Skeletal muscle satellite cell (primary cell): Measurements from ENCODE around the gene ATXN7.

Experiments
- H3K27me3 ChIP-seq: 2 replicates; pipeline ENCODE4 v1.7.0; 2013; ENCODE audit warnings: low read length; ENCODE audit not compliant: control insufficient read depth, insufficient read depth
- H3K36me3 ChIP-seq: 2 replicates; pipeline ENCODE4 v1.7.0; 2013; ENCODE audit warnings: mild to moderate bottlenecking, control low read depth, low read length; ENCODE audit not compliant: insufficient read depth
- H3K4me1 ChIP-seq: 2 replicates; pipeline ENCODE4 v1.7.0; 2013; ENCODE audit warnings: low read length; ENCODE audit not compliant: control insufficient read depth, insufficient read depth
- H3K4me2 ChIP-seq: 2 replicates; pipeline ENCODE4 v1.7.0; 2013; ENCODE audit warnings: mild to moderate bottlenecking, low read length
- H3K4me3 ChIP-seq: 2 replicates; pipeline ENCODE4 v1.7.0; 2013; ENCODE audit warnings: low read length
- H3K9ac ChIP-seq: 2 replicates; pipeline ENCODE4 v1.7.0; 2013; ENCODE audit warnings: mild to moderate bottlenecking, low read depth, low read length, moderate library complexity
- H3K9me3 ChIP-seq: replicated peaks from 2 replicates; pipeline ENCODE4 v1.7.0; 2013; ENCODE audit warnings: mild to moderate bottlenecking, control low read depth, low read length

Gene ATXN7

GRCh38 chr3:63980830-63981498 is 117.3 kb downstream of the ATXN7 start:
- Histone ChIP-seq H3K9ac (no peak overlapping the region), H3K4me1 (peaks cover 37% of the 10 kb centered on the region)

DNA sequence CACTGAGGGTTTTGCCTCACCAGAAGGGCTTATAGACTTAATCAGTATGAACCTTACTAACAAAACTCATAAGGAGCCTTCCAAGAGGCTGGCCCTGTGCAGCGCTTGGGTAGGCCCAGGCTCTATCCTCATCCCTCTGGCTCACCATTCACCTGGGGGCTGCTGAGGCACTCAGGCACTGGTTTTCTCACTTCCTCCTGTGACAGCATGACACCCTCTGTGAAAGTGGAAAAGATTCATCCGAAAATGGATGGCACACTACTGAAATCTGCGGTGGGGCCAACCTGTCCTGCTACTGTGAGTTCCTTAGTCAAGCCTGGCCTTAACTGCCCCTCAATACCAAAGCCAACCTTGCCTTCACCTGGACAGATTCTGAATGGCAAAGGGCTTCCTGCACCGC is 118.3 kb downstream of the ATXN7 start:
- Histone ChIP-seq H3K4me1 (peaks cover 32% of the 10 kb centered on the region), H3K4me2 (no peak overlapping the region), H3K27me3 (no peaks in the 10 kb centered on the region), H3K36me3 (peaks cover 35% of the 10 kb centered on the region), H3K4me3 (no peak overlapping the region), H3K9ac (no peak overlapping the region), H3K9me3 (no peaks in the 10 kb centered on the region)

More at GRCh38 chr3:63980830-63981498, 117.3 kb downstream of the ATXN7 start:
- Histone ChIP-seq H3K4me2 (no peak overlapping the region), H3K9me3 (no peaks in the 10 kb centered on the region), H3K36me3 (peaks cover 35% of the 10 kb centered on the region), H3K4me3 (no peak overlapping the region), H3K27me3 (no peaks in the 10 kb centered on the region)

GRCh38 chr3:63984391-63984790 is 120.7 kb downstream of the ATXN7 start:
- no peak overlapping the region for H3K4me3 ChIP-seq
- H3K9me3 ChIP-seq = no peaks in the 10 kb centered on the region
- no peak overlapping the region for H3K4me2 ChIP-seq
- no peak overlapping the region for H3K9ac ChIP-seq
- H3K4me1 ChIP-seq = peaks cover 8% of the 10 kb centered on the region
- no peaks in the 10 kb centered on the region for H3K27me3 ChIP-seq
- peaks cover 53% of the 10 kb centered on the region for H3K36me3 ChIP-seq

GRCh38 chr3:63986146-63986545 is 122.5 kb downstream of the ATXN7 start:
- H3K9me3 ChIP-seq = no peaks in the 10 kb centered on the region
- no peak overlapping the region for H3K9ac ChIP-seq
- no peaks in the 10 kb centered on the region for H3K27me3 ChIP-seq
- peaks cover 57% of the 10 kb centered on the region for H3K36me3 ChIP-seq
- no peak overlapping the region for H3K4me2 ChIP-seq
- H3K4me3 ChIP-seq = no peak overlapping the region
- H3K4me1 ChIP-seq = peaks cover 3% of the 10 kb centered on the region

DNA sequence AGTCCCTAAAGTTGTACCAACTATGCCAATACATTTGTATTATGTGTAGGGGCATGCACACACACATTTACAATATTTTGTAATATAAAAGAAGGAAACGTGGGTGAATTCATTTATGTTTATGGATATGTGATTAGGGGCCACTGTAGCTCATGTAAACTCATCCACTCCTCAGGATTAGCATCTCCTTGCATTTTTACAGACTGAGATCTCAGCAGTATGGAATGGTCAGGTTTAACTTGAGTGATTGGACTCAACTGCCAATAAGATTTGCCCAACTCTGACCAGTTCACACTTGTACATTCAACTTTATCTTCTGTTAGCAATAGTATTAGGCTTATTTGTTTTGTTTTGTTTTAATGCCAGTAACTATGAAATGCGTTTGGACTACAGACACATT is 123.2 kb downstream of the ATXN7 start:
- Histone ChIP-seq H3K9me3 (no peaks in the 10 kb centered on the region), H3K36me3 (peaks cover 58% of the 10 kb centered on the region), H3K4me3 (no peak overlapping the region), H3K4me2 (no peak overlapping the region), H3K27me3 (no peaks in the 10 kb centered on the region), H3K9ac (no peak overlapping the region), H3K4me1 (peaks cover 3% of the 10 kb centered on the region)

DNA sequence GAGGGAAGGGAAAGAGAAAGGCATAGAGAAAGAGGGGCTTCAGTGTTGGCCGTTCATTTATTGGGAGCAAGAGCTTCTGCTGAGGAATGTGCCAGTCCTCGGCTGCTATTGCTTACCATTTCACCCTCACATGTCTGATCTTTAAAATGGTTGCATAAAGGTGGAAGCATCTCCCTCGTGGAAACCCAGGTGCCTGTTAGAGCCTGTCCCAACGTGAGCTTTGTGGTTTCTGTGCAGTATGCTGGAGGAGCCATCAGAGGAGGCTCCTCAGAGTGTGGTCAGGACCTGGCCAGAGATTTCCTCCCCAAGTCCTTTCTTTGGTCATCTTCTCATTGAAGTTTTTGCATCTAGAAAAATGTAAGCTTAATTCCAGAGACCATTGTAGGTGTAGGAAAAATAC is 125.3 kb downstream of the ATXN7 start:
- Histone ChIP-seq H3K4me2 (no peak overlapping the region), H3K9ac (no peak overlapping the region), H3K4me1 (peaks cover 3% of the 10 kb centered on the region), H3K36me3 (peaks cover 62% of the 10 kb centered on the region), H3K4me3 (no peak overlapping the region), H3K9me3 (no peaks in the 10 kb centered on the region), H3K27me3 (no peaks in the 10 kb centered on the region)

DNA sequence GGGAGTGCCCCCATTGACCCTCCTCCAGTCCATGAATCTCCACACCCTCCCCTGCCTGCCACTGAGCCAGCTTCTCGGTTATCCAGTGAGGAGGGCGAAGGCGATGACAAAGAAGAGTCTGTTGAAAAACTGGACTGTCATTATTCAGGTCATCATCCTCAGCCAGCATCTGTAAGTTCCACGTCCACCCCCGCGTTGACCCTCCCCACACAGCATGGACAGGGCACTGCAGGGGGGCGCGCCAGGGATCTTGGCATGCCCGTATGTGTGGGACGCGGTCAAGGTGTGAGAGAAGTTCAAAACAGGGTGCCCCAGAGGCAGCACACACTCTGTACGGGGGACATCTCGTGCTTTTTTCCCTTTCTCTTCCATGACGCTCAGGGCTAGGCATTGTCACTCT is 126.5 kb downstream of the ATXN7 start:
- Histone ChIP-seq H3K4me2 (no peak overlapping the region), H3K36me3 (peaks cover 64% of the 10 kb centered on the region), H3K4me3 (no peak overlapping the region), H3K4me1 (peaks cover 3% of the 10 kb centered on the region), H3K9ac (no peak overlapping the region), H3K27me3 (no peaks in the 10 kb centered on the region), H3K9me3 (no peaks in the 10 kb centered on the region)

- Histone ChIP-seq H3K36me3 (peaks cover 69% of the 10 kb centered on the region), H3K4me1 (peaks cover 3% of the 10 kb centered on the region), H3K9ac (no peak overlapping the region), H3K4me3 (no peak overlapping the region), H3K9me3 (no peaks in the 10 kb centered on the region), H3K4me2 (no peak overlapping the region), H3K27me3 (no peaks in the 10 kb centered on the region)
Measured at GRCh38 chr3:63990733-63991132, 127.1 kb downstream of the ATXN7 start.

DNA sequence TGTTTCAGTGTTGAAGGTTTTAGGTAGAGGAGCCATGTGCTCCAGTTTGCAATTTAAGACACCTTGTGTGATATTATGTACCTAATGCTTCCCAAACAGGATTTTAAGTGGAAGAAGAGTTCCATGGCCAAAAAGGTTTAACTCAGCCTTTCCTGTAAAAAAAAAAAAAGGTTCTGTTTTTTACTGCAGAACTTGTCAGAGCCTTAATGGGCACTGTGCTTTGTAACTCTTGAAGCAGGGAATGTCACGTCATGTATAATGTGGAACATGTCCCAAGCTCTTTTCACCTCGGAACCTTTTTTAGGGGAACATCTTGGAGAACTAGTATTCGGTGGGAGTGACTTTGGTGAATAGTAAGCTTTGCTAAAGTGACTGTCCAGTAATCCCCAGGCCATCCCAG is 128.0 kb downstream of the ATXN7 start:
- H3K4me2 ChIP-seq = no peak overlapping the region
- no peak overlapping the region for H3K9ac ChIP-seq
- H3K4me3 ChIP-seq = no peak overlapping the region
- H3K9me3 ChIP-seq = no peaks in the 10 kb centered on the region
- no peaks in the 10 kb centered on the region for H3K4me1 ChIP-seq
- H3K36me3 ChIP-seq = peaks cover 77% of the 10 kb centered on the region
- no peaks in the 10 kb centered on the region for H3K27me3 ChIP-seq

- Histone ChIP-seq H3K4me2 (no peak overlapping the region), H3K9ac (no peak overlapping the region), H3K27me3 (no peaks in the 10 kb centered on the region), H3K4me3 (no peak overlapping the region), H3K36me3 (peaks cover 79% of the 10 kb centered on the region), H3K9me3 (no peaks in the 10 kb centered on the region), H3K4me1 (no peaks in the 10 kb centered on the region)
Measured at GRCh38 chr3:63992516-63993209, 129.0 kb downstream of the ATXN7 start.

GRCh38 chr3:63993653-63994079 is 130.0 kb downstream of the ATXN7 start:
- peaks cover 82% of the 10 kb centered on the region for H3K36me3 ChIP-seq
- no peaks in the 10 kb centered on the region for H3K27me3 ChIP-seq
- H3K9ac ChIP-seq = no peak overlapping the region
- no peak overlapping the region for H3K4me2 ChIP-seq
- no peaks in the 10 kb centered on the region for H3K9me3 ChIP-seq
- no peaks in the 10 kb centered on the region for H3K4me1 ChIP-seq
- no peak overlapping the region for H3K4me3 ChIP-seq

GRCh38 chr3:63995086-63995485 is 131.4 kb downstream of the ATXN7 start:
- H3K36me3 ChIP-seq = peaks cover 82% of the 10 kb centered on the region
- H3K4me3 ChIP-seq = no peak overlapping the region
- no peaks in the 10 kb centered on the region for H3K27me3 ChIP-seq
- no peak overlapping the region for H3K9ac ChIP-seq
- H3K4me2 ChIP-seq = no peak overlapping the region
- H3K4me1 ChIP-seq = no peaks in the 10 kb centered on the region
- H3K9me3 ChIP-seq = no peaks in the 10 kb centered on the region
